ENCODE data around the gene L3MBTL4. TPM values are rescaled to one million over a fixed set of nuclear protein-coding genes. Genes with fewer than 3 reads are reported as not detected.

L3MBTL4 gene
- total and polyA plus RNA-seq, 10 of the 15 experiments (the other 5 are each of a cell fraction or from before 2014, with no cell fraction given): 1.3 to 8.7 (median 3.8) TPM

DNA sequence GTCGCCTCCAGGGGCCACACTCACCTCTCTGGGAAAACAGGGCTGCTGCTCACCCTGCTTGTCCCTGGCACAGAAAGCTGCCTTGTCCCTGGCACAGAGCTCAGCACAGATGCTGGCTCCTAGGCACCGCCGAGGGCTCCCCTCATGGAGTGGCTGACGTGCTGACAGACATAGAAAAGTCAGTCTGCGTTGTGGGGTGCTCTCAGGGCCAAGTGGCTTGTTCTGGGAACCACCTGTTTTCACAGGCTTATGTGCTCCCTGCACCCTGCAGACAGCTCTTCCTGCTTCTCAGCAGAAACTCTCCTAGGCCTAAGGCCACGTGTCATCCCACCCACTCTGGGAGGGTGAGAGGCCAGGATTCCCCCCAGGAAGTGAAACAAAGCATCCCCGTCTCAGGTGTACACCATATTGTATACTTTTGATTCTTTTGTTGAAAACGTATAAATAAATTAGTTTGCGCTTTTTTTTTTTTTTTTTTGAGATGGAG, 434.7 kb downstream of the L3MBTL4 start (continued):
- TF ChIP-seq CHD1 (IDR thresholded peaks at IDR 0.05; ENCODE audit: low read depth, low read length) (no peak), SUZ12 (IDR thresholded peaks at IDR 0.05; ENCODE audit: unreplicated experiment) (no peak), BRCA1 (IDR thresholded peaks at IDR 0.05; ENCODE audit: low read depth, low read length) (no peak), SPI1 (IDR thresholded peaks at IDR 0.05; ENCODE audit: borderline replicate concordance, insufficient read depth, low read depth, low read length) (peak; percentile 73; the same call in 1 of the 2 replicates), GABPA (IDR thresholded peaks at IDR 0.05; ENCODE audit: low read depth) (no peak), GATAD2B (conservative IDR thresholded peaks at IDR 0.05; ENCODE audit: low read depth) (0 out of 2 replicates have a peak, but pooled peaks have one; percentile 34), NFXL1 (IDR thresholded peaks at IDR 0.05; ENCODE audit: borderline replicate concordance) (no peak), NBN (IDR thresholded peaks at IDR 0.05) (no peak), RCOR1 (conservative IDR thresholded peaks at IDR 0.05; ENCODE audit: low read depth, low read length) (no peak), ASH2L (IDR thresholded peaks at IDR 0.05; ENCODE audit: borderline replicate concordance, low read depth) (no peak), CBX3 (IDR thresholded peaks at IDR 0.05; ENCODE audit: borderline replicate concordance, low read depth) (no peak), DPF2 (IDR thresholded peaks at IDR 0.05) (no peak), SP1 (IDR thresholded peaks at IDR 0.05; ENCODE audit: low read depth, low read length) (no peak), TBL1XR1 (IDR thresholded peaks at IDR 0.05; ENCODE audit: low read depth, low read length) (no peak), RFX5 (IDR thresholded peaks at IDR 0.05; ENCODE audit: low read depth, low read length) (no peak)
- TF ChIP-seq, protein P1, sequence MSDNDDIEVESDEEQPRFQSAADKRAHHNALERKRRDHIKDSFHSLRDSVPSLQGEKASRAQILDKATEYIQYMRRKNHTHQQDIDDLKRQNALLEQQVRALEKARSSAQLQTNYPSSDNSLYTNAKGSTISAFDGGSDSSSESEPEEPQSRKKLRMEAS (IDR thresholded peaks at IDR 0.05; ENCODE audit: low read depth, low read length): no peak; the same call in 1 of the 2 replicates
- TF ChIP-seq, protein P2, sequence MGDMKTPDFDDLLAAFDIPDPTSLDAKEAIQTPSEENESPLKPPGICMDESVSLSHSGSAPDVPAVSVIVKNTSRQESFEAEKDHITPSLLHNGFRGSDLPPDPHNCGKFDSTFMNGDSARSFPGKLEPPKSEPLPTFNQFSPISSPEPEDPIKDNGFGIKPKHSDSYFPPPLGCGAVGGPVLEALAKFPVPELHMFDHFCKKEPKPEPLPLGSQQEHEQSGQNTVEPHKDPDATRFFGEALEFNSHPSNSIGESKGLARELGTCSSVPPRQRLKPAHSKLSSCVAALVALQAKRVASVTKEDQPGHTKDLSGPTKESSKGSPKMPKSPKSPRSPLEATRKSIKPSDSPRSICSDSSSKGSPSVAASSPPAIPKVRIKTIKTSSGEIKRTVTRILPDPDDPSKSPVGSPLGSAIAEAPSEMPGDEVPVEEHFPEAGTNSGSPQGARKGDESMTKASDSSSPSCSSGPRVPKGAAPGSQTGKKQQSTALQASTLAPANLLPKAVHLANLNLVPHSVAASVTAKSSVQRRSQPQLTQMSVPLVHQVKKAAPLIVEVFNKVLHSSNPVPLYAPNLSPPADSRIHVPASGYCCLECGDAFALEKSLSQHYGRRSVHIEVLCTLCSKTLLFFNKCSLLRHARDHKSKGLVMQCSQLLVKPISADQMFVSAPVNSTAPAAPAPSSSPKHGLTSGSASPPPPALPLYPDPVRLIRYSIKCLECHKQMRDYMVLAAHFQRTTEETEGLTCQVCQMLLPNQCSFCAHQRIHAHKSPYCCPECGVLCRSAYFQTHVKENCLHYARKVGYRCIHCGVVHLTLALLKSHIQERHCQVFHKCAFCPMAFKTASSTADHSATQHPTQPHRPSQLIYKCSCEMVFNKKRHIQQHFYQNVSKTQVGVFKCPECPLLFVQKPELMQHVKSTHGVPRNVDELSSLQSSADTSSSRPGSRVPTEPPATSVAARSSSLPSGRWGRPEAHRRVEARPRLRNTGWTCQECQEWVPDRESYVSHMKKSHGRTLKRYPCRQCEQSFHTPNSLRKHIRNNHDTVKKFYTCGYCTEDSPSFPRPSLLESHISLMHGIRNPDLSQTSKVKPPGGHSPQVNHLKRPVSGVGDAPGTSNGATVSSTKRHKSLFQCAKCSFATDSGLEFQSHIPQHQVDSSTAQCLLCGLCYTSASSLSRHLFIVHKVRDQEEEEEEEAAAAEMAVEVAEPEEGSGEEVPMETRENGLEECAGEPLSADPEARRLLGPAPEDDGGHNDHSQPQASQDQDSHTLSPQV (IDR thresholded peaks at IDR 0.05): no peak
- TF ChIP-seq, protein P3, sequence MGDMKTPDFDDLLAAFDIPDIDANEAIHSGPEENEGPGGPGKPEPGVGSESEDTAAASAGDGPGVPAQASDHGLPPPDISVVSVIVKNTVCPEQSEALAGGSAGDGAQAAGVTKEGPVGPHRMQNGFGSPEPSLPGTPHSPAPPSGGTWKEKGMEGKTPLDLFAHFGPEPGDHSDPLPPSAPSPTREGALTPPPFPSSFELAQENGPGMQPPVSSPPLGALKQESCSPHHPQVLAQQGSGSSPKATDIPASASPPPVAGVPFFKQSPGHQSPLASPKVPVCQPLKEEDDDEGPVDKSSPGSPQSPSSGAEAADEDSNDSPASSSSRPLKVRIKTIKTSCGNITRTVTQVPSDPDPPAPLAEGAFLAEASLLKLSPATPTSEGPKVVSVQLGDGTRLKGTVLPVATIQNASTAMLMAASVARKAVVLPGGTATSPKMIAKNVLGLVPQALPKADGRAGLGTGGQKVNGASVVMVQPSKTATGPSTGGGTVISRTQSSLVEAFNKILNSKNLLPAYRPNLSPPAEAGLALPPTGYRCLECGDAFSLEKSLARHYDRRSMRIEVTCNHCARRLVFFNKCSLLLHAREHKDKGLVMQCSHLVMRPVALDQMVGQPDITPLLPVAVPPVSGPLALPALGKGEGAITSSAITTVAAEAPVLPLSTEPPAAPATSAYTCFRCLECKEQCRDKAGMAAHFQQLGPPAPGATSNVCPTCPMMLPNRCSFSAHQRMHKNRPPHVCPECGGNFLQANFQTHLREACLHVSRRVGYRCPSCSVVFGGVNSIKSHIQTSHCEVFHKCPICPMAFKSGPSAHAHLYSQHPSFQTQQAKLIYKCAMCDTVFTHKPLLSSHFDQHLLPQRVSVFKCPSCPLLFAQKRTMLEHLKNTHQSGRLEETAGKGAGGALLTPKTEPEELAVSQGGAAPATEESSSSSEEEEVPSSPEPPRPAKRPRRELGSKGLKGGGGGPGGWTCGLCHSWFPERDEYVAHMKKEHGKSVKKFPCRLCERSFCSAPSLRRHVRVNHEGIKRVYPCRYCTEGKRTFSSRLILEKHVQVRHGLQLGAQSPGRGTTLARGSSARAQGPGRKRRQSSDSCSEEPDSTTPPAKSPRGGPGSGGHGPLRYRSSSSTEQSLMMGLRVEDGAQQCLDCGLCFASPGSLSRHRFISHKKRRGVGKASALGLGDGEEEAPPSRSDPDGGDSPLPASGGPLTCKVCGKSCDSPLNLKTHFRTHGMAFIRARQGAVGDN (IDR thresholded peaks at IDR 0.05): no peak
